Measurements from ENCODE around the gene NT5DC2. TPM values are rescaled to one million over a fixed set of nuclear protein-coding genes. Genes with fewer than 3 reads are reported as not detected.

NT5DC2 gene
- total and polyA plus RNA-seq, 2 of the 8 experiments (the other 6 are each of a cell fraction or from before 2014, with no cell fraction given), result 331 to 477 TPM

- peaks cover 12 to 32% of the 10 kb centered on the region in 2 experiments for H4K20me1 ChIP-seq (replicated peaks in 1 of 2; ENCODE audit: control insufficient read depth in 1 of 2, insufficient read depth in 2 of 2, low read length in 2 of 2)
- peak overlapping the region; percentile 61 to 84 (median 66) for H3K4me3 ChIP-seq (ENCODE audit: extremely low read depth in 1 of 4, insufficient read depth in 2 of 4, low read depth in 3 of 4, low read length in 4 of 4)
- WGBS, 2 experiments (ENCODE audit: extremely low coverage in 1 of 2, insufficient coverage in 1 of 2, insufficient read length in 1 of 2, insufficient replicate concordance in 2 of 2, low coverage in 1 of 2, low lambda C conversion rate in 2 of 2, missing lambda C conversion rate in 1 of 2), result 1% methylated on average over 42 of the region's 78 CpGs; no CpG with 5 or more reads in 1 of the 2 experiments
- H4K5ac ChIP-seq (ENCODE audit: insufficient read length, low read depth, low read length), result peak overlapping the region; percentile 63
- no peak overlapping the region for H2AK5ac ChIP-seq (ENCODE audit: low read depth, low read length)
- no peak overlapping the region for H3K14ac ChIP-seq (ENCODE audit: insufficient read length)
- H3K4ac ChIP-seq (replicated peaks; ENCODE audit: insufficient read length, low read depth, low read length), result peak overlapping the region; percentile 19
- H3K23me2 ChIP-seq (ENCODE audit: low read depth, low read length), result peaks cover 26% of the 10 kb centered on the region
- DNase-seq (ENCODE audit: low read depth in 1 of 2, low spot score in 2 of 2) (peak in 1 of 2 experiments; percentile 72), FAIRE-seq (no peak)
- H3K18ac ChIP-seq (ENCODE audit: extremely low read depth, low read length), result no peak overlapping the region; the same call in none of the 2 replicates
- H4K91ac ChIP-seq (replicated peaks; ENCODE audit: insufficient read length, low read length), result peak overlapping the region; percentile 90
- H3K9me3 ChIP-seq (ENCODE audit: insufficient read depth in 2 of 2, low read depth in 1 of 2, low read length in 1 of 2), result no peaks in the 10 kb centered on the region
- H2BK20ac ChIP-seq (ENCODE audit: low read length), result no peak overlapping the region
- ChIA-PET CTCF (ENCODE audit: partially characterized antibody) (interaction anchor here (1.0 kb wide), 1 partner anchor 28 kb away, joined by 3 read pairs; no protein-coding TSS in a partner anchor), POLR2A (ENCODE audit: partially characterized antibody) (interaction anchor here (0.8 to 3.0 kb wide), 8 partner anchors 9 to 159 kb away, joined by 3 to 25 read pairs (median 4); no protein-coding TSS in a partner anchor)
- peaks cover 9 to 19% (median 13%) of the 10 kb centered on the region in 4 experiments for H3K36me3 ChIP-seq (ENCODE audit: control insufficient read depth in 2 of 4, insufficient read depth in 4 of 4, low read length in 3 of 4)
- no peak overlapping the region for H3K23ac ChIP-seq (ENCODE audit: insufficient read length)
- H2BK15ac ChIP-seq (ENCODE audit: low read length), result no peak overlapping the region
- H2BK12ac ChIP-seq (ENCODE audit: low read depth, low read length), result no peak overlapping the region
- H3K27me3 ChIP-seq (replicated peaks in 1 of 4; ENCODE audit: control insufficient read depth in 3 of 4, extremely low read depth in 1 of 4, insufficient read depth in 3 of 4, low read length in 3 of 4), result no peaks in the 10 kb centered on the region
- H2BK5ac ChIP-seq (ENCODE audit: low read depth, low read length), result peak overlapping the region; percentile 52; the same call in 1 of the 2 replicates
- H3K4me2 ChIP-seq (ENCODE audit: insufficient read depth in 1 of 2, low read depth in 2 of 2, low read length in 2 of 2), result peak overlapping the region; percentile 89
- 0 out of 2 replicates have a peak overlapping the region, but pooled peaks have one; percentile 22 for H3K27ac ChIP-seq (ENCODE audit: low read depth, low read length)
- peaks cover 7 to 50% of the 10 kb centered on the region in 2 experiments for H3K79me2 ChIP-seq (ENCODE audit: control insufficient read depth in 1 of 2, insufficient read depth in 2 of 2, low read length in 2 of 2)
- H2BK120ac ChIP-seq (replicated peaks; ENCODE audit: low read depth, low read length), result no peak overlapping the region
- no peak overlapping the region for H2AFZ ChIP-seq (ENCODE audit: low read length)
- peaks cover 40% of the 10 kb centered on the region for H3K79me1 ChIP-seq (ENCODE audit: low read depth, low read length)
- H4K8ac ChIP-seq (ENCODE audit: extremely low read depth, insufficient read depth, low read length), result peak overlapping the region; percentile 25
- peak overlapping the region; percentile 33 to 91 (median 68); a peak in 6 of 7 replicates for H3K9ac ChIP-seq (replicated peaks in 1 of 4; ENCODE audit: extremely low read depth in 1 of 4, low read depth in 3 of 4, low read length in 3 of 4)
- peaks cover 5 to 31% (median 18%) of the 10 kb centered on the region in 4 experiments for H3K4me1 ChIP-seq (replicated peaks in 1 of 4; ENCODE audit: control insufficient read depth in 3 of 4, insufficient read depth in 4 of 4, low read length in 3 of 4)
- peak overlapping the region; percentile 67 for H3K56ac ChIP-seq (replicated peaks; ENCODE audit: insufficient read length, low read depth, low read length)
- no peak for TF ChIP-seq POU5F1 (IDR thresholded peaks at IDR 0.05; ENCODE audit: low read depth, low read length)
- no peak for TF ChIP-seq SP2 (IDR thresholded peaks at IDR 0.05; ENCODE audit: low read length)
- 0 out of 4 replicates have a peak, but pooled peaks of 1 of the 2 experiments have one; percentile 40 for TF ChIP-seq SIN3A (conservative IDR thresholded peaks at IDR 0.05 in 1 of 2, IDR thresholded peaks at IDR 0.05 in 1 of 2; ENCODE audit: low read depth in 1 of 2, low read length in 2 of 2)
- TF ChIP-seq SIX5 (IDR thresholded peaks at IDR 0.05; ENCODE audit: low read depth, low read length), result no peak
- 0 out of 2 replicates have a peak, but pooled peaks have one; percentile 22 for TF ChIP-seq TAF1 (IDR thresholded peaks at IDR 0.05; ENCODE audit: low read depth, low read length)
- TF ChIP-seq SUZ12 (IDR thresholded peaks at IDR 0.05; ENCODE audit: low read length), result no peak
- TF ChIP-seq ATF3 (IDR thresholded peaks at IDR 0.05; ENCODE audit: insufficient read depth, low read depth, low read length), result no peak
- TF ChIP-seq NANOG (IDR thresholded peaks at IDR 0.05; ENCODE audit: insufficient read depth, low read depth, low read length, poor library complexity, severe bottlenecking), result no peak
- TF ChIP-seq BRCA1 (IDR thresholded peaks at IDR 0.05; ENCODE audit: low read depth, low read length), result no peak
- TF ChIP-seq PHF8 (conservative IDR thresholded peaks at IDR 0.05; ENCODE audit: low read depth, low read length), result peak; percentile 20
Measured at GRCh38 chr3:52532838-52533622, 627 bp downstream of the NT5DC2 start.
